Tibial artery (tissue), 4 donors: Measurements from ENCODE around the gene ARMC7.

Experiments used
- DNase-seq, 2 donors: peaks; one replicate each; pipeline ENCODE4 v3.0.0-alpha.2; 2019
- H3K27ac ChIP-seq, 2 donors: fragments of 200-600 bp; sonication (generic) in 1 of 2; 1 replicate in 1 of 2; 2 replicates in 1 of 2; pipeline ENCODE4 v1.5.1; 2018 to 2019; ENCODE audit warnings: mild to moderate bottlenecking in 1 of 2
- H3K27me3 ChIP-seq, 2 donors: fragments of 200-600 bp; sonication (generic) in 1 of 2; one replicate each; pipeline versions ENCODE4 v1.5.1 to v1.6.0; 2016 to 2019
- H3K36me3 ChIP-seq, 3 donors: fragments of 200-600 bp; sonication (generic) in 2 of 3; one replicate each; pipeline ENCODE4 v1.5.1; 2016 to 2019; ENCODE audit warnings: mild to moderate bottlenecking in 2 of 3
- H3K4me1 ChIP-seq, 4 donors: fragments of 200-600 bp; sonication (generic) in 2 of 4; 1 replicate in 3 of 4; 2 replicates in 1 of 4; pipeline ENCODE4 v1.5.1; 2016 to 2019
- H3K4me3 ChIP-seq, 2 donors: fragments of 200-600 bp; sonication (generic) in 1 of 2; 1 replicate in 1 of 2; 2 replicates in 1 of 2; pipeline ENCODE4 v1.5.1; 2018 to 2019; ENCODE audit warnings: mild to moderate bottlenecking in 2 of 2
- H3K9me3 ChIP-seq, 3 donors: fragments of 200-600 bp; sonication (generic) in 1 of 3; one replicate each; pipeline ENCODE4 v1.5.1; 2016 to 2019
- CTCF ChIP-seq, 2 experiments: fragments of 200-600 bp in 1 of 2; fragments of 450-650 bp in 1 of 2; IDR thresholded peaks; one replicate each; pipeline ENCODE4 v1.5.1; 2017 to 2019; ENCODE audit warnings: antibody characterized with exemption in 2 of 2, mild to moderate bottlenecking in 1 of 2, moderate library complexity in 1 of 2
- intact Hi-C: fragments of 100-400 bp; cut with DNase I; formaldehyde crosslinking; loops from one replicate; pipeline ENCODE4 v1.15.0; 2023; ENCODE audit warnings: low total_unique reads

The ARMC7 gene

GRCh38 chr17:75176625-75177024 is 66.9 kb downstream of the ARMC7 start:
- Histone ChIP-seq H3K4me3 (no peak overlapping the region), H3K4me1 (peaks cover 0 to 27% (median 16%) of the 10 kb centered on the region in 4 donors), H3K36me3 (peaks cover 36 to 78% (median 59%) of the 10 kb centered on the region in 3 donors), H3K27me3 (no peaks in the 10 kb centered on the region), H3K27ac (no peak overlapping the region), H3K9me3 (no peaks in the 10 kb centered on the region)
- intact Hi-C loops: no loop called here
- TF ChIP-seq CTCF (IDR thresholded peaks at IDR 0.05): no peak
- DNase-seq: no peak

GRCh38 chr17:75178453-75178852 is 68.7 kb downstream of the ARMC7 start:
- intact Hi-C loops: no loop called here
- Histone ChIP-seq H3K36me3 (peaks cover 32 to 65% (median 47%) of the 10 kb centered on the region in 3 donors), H3K27ac (no peak overlapping the region), H3K4me3 (no peak overlapping the region), H3K9me3 (no peaks in the 10 kb centered on the region), H3K4me1 (peaks cover 0 to 30% (median 18%) of the 10 kb centered on the region in 4 donors), H3K27me3 (no peaks in the 10 kb centered on the region)
- no peak for TF ChIP-seq CTCF (IDR thresholded peaks at IDR 0.05)
- DNase-seq: no peak
